HFF-Myc (cell line): ENCODE data around the gene ECT2L.
A peak's percentile ranks its signal among the peaks of the same experiment; 100 is the strongest.

Source experiments
- DNase-seq: peaks from one replicate; pipeline ENCODE4 v3.0.0-alpha.2; 2011; ENCODE audit warnings: low read depth; ENCODE audit errors: extremely low read depth
- H3K4me3 ChIP-seq: replicated peaks from 2 replicates; pipeline ENCODE4 v1.5.1; 2011; ENCODE audit warnings: low read depth, mild to moderate bottlenecking, control low read depth, low read length
- CTCF ChIP-seq: IDR thresholded peaks from 2 replicates; pipeline ENCODE4 v1.5.1; 2012; ENCODE audit warnings: mild to moderate bottlenecking, low read depth, low read length, control low read depth; ENCODE audit errors: missing control alignments

ECT2L gene

GRCh38 chr6:138772596-138773176 is 23.2 kb upstream of the ECT2L start:
- no peak for TF ChIP-seq CTCF

GRCh38 chr6:138773177-138774091 is 22.5 kb upstream of the ECT2L start, which contains the start of gene CCDC28A:
Gene CCDC28A (plus strand): TSS chr6:138773769. CDS start chr6:138776121, 2,352 bp downstream.
- peak; percentile 91 for DNase-seq
- TF ChIP-seq CTCF = no peak

More at GRCh38 chr6:138772596-138773176, 23.2 kb upstream of the ECT2L start:
- DNase-seq = no peak
- peak overlapping the region; percentile 61 for H3K4me3 ChIP-seq

GRCh38 chr6:138774370-138774769 is 21.5 kb upstream of the ECT2L start:
- no peak for DNase-seq
- TF ChIP-seq CTCF = no peak

More at GRCh38 chr6:138773177-138774091, 22.5 kb upstream of the ECT2L start, which contains the start of gene CCDC28A:
- H3K4me3 ChIP-seq = peak within 1 kb of the TSS; percentile 61

GRCh38 chr6:138776659-138777058 is 19.2 kb upstream of the ECT2L start:
- DNase-seq = no peak
- H3K4me3 ChIP-seq = no peak overlapping the region
- no peak for TF ChIP-seq CTCF

More at GRCh38 chr6:138774370-138774769, 21.5 kb upstream of the ECT2L start:
- H3K4me3 ChIP-seq = peak overlapping the region; percentile 61

- no peak for DNase-seq
- no peak overlapping the region for H3K4me3 ChIP-seq
- TF ChIP-seq CTCF = no peak
These were observed 17.6 kb upstream of the ECT2L start for GRCh38 chr6:138778331-138778730.

- no peak overlapping the region for H3K4me3 ChIP-seq
- DNase-seq = no peak
- TF ChIP-seq CTCF = no peak
These were observed 13.6 kb upstream of the ECT2L start for GRCh38 chr6:138782243-138782642.
